ENCODE results near the gene CRYL1.

The CRYL1 gene

DNA sequence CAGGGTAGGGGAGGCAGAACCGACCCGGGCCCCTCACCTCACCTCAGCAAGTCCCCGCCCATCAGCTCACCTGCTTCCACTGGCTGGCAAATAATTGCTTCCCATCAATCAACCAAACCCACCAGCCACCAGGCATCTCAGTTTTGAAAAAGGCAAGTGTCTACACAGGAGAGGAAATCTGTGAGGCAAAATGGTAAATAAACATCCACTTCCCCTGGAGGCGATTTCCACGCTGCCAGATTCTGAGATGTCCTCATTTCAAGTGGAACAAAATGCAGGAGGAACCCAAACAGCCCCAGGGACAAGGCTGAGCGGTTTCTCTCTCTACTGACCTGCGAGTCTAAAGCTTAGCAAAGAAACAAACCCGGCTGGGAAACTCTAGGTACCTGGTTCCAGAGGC is 117.5 kb downstream of the CRYL1 start:
- 70 to 83% methylated on average over 6 of the region's 8 CpGs for WGBS, 2 experiments (ENCODE audit: insufficient coverage in 2 of 2)
- Histone ChIP-seq H3K27ac (ENCODE audit: low read depth, low read length, severe bottlenecking) (no peak overlapping the region), H3K4me3 (ENCODE audit: extremely low read depth, insufficient read depth, low read length, poor library complexity, severe bottlenecking) (no peak overlapping the region), H3K4me1 (ENCODE audit: control insufficient read depth, insufficient read depth, low read length, poor library complexity, severe bottlenecking) (peaks cover 49% of the 10 kb centered on the region), H3K9me3 (ENCODE audit: control insufficient read depth, low read length) (no peaks in the 10 kb centered on the region), H3K36me3 (ENCODE audit: control insufficient read depth, insufficient read depth, low read length) (no peaks in the 10 kb centered on the region)

DNA sequence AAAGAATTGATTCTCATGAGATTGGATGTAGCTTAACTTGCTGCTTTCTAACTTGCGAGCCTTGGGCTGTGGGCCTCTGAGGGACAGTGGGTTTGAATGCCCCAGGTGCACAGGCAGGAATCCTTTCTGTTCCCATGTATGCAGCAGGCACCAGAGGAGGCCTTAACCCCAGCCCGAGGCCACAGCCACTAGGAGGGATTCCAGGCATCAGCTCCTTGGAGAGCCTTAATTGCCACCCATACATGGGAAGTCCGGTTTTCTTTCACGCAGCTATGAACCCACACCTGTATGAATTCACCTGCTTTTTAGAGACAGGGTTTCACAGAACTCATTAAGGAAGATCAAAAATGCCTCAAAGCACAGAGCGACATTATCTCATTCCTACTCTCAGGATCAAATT is 117.9 kb downstream of the CRYL1 start:
- peaks cover 49% of the 10 kb centered on the region for H3K4me1 ChIP-seq (ENCODE audit: control insufficient read depth, insufficient read depth, low read length, poor library complexity, severe bottlenecking)

DNA sequence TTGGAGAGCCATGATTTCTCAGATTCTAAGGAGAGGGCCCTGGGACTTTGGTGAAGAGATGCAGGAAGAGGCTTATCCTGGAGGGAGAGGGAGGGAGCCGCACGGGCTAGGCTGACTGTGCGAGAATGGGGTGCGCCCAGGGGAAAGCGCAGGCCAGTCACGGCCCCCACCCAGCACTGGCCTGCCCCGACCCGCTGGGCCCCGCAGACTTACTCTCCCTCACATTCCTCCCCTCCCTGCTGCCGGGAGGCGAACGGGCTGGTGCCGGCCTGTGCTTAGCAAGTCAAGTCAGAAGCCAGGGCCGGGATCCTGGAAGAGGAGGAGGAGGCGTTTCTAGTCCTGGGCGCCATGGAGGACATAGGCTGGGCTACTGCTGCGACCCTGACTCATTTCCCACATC is 120.0 kb downstream of the CRYL1 start:
- Histone ChIP-seq H3K4me3 (ENCODE audit: extremely low read depth, insufficient read depth, low read length, poor library complexity, severe bottlenecking) (no peak overlapping the region), H3K9me3 (ENCODE audit: control insufficient read depth, low read length) (no peaks in the 10 kb centered on the region), H3K4me1 (ENCODE audit: control insufficient read depth, insufficient read depth, low read length, poor library complexity, severe bottlenecking) (peaks cover 48% of the 10 kb centered on the region), H3K36me3 (ENCODE audit: control insufficient read depth, insufficient read depth, low read length) (no peaks in the 10 kb centered on the region), H3K27ac (ENCODE audit: low read depth, low read length, severe bottlenecking) (peak overlapping the region; percentile 6)
- 7% methylated on average over 7 of the region's 17 CpGs; no CpG with 5 or more reads in 1 of the 2 experiments for WGBS, 2 experiments (ENCODE audit: insufficient coverage in 2 of 2)

More for the DNA sequence above, 117.9 kb downstream of the CRYL1 start:
- 76 to 87% methylated on average over 5 of the region's 5 CpGs for WGBS, 2 experiments (ENCODE audit: insufficient coverage in 2 of 2)
- Histone ChIP-seq H3K36me3 (ENCODE audit: control insufficient read depth, insufficient read depth, low read length) (no peaks in the 10 kb centered on the region), H3K4me3 (ENCODE audit: extremely low read depth, insufficient read depth, low read length, poor library complexity, severe bottlenecking) (no peak overlapping the region), H3K9me3 (ENCODE audit: control insufficient read depth, low read length) (no peaks in the 10 kb centered on the region), H3K27ac (ENCODE audit: low read depth, low read length, severe bottlenecking) (no peak overlapping the region)

DNA sequence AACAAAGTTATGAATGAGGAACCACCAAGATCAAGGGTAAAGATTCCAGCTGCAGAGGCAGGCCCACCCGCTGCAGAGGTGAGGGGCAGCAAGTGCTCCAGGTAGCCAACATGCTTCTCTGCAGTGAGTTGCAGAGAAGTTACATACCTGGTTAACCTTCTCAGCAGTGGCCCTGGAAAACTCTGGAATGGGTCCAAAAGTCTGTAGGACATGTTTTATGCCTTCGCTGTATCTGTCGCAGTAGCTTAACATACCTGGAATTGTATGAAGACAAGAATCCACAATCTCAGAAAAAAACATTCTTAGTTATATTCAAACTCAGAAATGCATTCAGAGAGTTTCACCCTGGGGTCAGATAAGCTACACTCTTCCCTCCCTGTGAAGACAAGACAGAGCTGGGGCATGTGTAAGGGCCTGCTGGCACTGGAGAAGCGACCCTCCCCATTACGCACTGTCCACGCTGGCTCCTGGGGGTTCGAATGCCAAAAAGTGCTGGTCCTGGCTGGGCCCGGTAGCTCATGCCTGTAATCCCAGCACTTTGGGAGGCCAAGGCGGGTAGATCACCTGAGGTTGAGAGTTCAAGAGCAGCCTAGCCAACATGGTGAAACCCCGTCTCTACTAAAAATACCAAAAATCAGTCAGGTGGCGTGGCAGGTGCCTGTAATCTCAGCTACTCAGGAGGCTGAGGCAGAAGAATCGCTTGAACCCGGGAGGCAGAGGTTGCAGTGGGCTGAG is 121.0 kb downstream of the CRYL1 start:
- H3K4me3 ChIP-seq (ENCODE audit: extremely low read depth, insufficient read depth, low read length, poor library complexity, severe bottlenecking): no peak overlapping the region
- peaks cover 50% of the 10 kb centered on the region for H3K4me1 ChIP-seq (ENCODE audit: control insufficient read depth, insufficient read depth, low read length, poor library complexity, severe bottlenecking)
- H3K27ac ChIP-seq (ENCODE audit: low read depth, low read length, severe bottlenecking): no peak overlapping the region
- no peaks in the 10 kb centered on the region for H3K36me3 ChIP-seq (ENCODE audit: control insufficient read depth, insufficient read depth, low read length)
- no peaks in the 10 kb centered on the region for H3K9me3 ChIP-seq (ENCODE audit: control insufficient read depth, low read length)
- 85% methylated on average over 13 of the region's 13 CpGs for WGBS, 2 experiments (ENCODE audit: insufficient coverage in 2 of 2)

DNA sequence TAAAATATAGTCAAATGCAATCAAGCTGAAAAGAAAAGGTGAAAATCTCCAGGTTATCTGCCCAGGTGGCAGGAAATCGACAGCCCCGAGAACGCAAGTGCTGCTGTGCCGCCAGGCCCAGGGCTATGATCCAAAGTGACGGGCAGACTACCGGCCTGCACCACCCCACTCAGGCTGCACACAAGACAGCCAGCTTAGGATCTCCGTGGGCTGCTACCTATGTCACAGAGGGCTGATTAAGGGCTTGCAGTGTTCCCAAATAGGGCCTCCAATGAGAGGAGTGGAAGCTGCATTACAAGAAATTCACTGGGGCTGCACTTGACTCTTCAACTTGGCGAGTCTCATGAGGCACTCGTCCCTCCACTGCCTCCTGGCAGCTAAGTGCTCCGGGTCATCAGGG is 121.8 kb downstream of the CRYL1 start:
- no peaks in the 10 kb centered on the region for H3K9me3 ChIP-seq (ENCODE audit: control insufficient read depth, low read length)
- H3K4me3 ChIP-seq (ENCODE audit: extremely low read depth, insufficient read depth, low read length, poor library complexity, severe bottlenecking): no peak overlapping the region
- 94 to 95% methylated on average over 9 to 10 of the region's 10 CpGs for WGBS, 2 experiments (ENCODE audit: insufficient coverage in 2 of 2)
- H3K27ac ChIP-seq (ENCODE audit: low read depth, low read length, severe bottlenecking): no peak overlapping the region
- H3K36me3 ChIP-seq (ENCODE audit: control insufficient read depth, insufficient read depth, low read length): no peaks in the 10 kb centered on the region
- peaks cover 50% of the 10 kb centered on the region for H3K4me1 ChIP-seq (ENCODE audit: control insufficient read depth, insufficient read depth, low read length, poor library complexity, severe bottlenecking)

DNA sequence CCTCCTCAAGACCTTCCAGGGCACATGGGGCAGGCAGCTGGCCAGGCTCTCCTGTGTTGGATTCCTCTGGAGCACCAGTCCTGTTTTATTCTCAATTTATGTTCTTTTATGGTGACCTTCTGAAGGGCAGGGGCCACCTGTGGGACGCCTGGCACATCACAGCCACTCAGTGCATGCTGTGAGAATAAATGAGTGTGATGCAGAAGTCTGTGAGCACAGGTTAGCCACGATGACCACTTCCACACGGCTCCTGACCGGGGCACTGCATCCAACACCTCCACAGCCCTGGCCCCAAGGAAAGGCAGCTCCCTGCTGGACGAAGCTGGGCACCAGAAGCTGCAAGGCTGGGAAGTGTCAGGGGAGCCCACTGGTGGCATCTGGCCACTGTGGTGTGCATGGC is 122.8 kb downstream of the CRYL1 start:
- no peaks in the 10 kb centered on the region for H3K36me3 ChIP-seq (ENCODE audit: control insufficient read depth, insufficient read depth, low read length)
- H3K9me3 ChIP-seq (ENCODE audit: control insufficient read depth, low read length): no peaks in the 10 kb centered on the region
- no peak overlapping the region for H3K4me3 ChIP-seq (ENCODE audit: extremely low read depth, insufficient read depth, low read length, poor library complexity, severe bottlenecking)
- peaks cover 45% of the 10 kb centered on the region for H3K4me1 ChIP-seq (ENCODE audit: control insufficient read depth, insufficient read depth, low read length, poor library complexity, severe bottlenecking)
- 80 to 93% methylated on average over 1 to 3 of the region's 5 CpGs for WGBS, 2 experiments (ENCODE audit: insufficient coverage in 2 of 2)
- H3K27ac ChIP-seq (ENCODE audit: low read depth, low read length, severe bottlenecking): no peak overlapping the region

DNA sequence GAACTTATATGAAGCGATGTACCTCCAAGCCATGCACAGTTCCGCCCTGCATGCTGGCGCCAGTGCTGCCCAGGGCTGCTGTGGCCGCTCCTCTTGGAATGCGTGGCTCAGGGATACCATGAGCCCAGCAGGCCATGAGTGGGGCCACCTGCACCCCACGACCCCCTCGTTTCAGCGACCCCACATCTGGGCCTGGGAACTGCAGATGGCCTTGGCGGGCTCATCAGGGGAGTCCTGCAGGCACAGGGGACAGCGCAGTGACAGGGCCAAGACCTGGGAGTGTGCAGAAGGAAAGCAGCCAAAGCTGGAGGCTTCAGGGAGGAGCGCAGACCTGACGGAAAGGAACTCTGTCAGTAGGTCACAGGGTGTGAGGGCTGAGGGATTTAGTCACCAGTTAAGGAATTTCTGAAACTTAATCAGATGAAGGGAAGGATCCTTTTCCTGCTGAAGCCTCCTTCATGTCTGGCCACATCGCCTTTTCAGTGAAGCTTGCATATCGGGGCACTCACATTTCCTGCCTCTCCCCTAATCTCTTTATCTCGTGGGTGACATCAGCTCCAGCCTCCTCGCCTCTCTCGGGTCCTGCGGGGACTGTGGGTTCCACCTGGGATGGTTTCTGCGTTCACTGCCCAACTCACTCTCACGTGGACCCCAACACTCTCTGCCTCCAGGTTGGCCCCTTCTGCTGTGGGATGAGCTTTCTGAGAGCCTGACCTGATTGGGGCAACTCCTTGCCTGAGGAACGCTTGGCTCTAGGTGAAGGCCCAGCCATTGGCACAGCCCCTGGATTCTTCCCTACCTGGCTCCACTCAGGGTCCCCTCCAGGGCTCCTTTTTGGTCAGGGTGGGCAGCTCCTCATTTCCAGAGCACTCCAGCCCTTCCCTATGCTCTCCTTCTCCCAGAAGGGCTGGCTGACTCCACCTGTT is 123.5 kb downstream of the CRYL1 start:
- no peaks in the 10 kb centered on the region for H3K36me3 ChIP-seq (ENCODE audit: control insufficient read depth, insufficient read depth, low read length)
- no peaks in the 10 kb centered on the region for H3K9me3 ChIP-seq (ENCODE audit: control insufficient read depth, low read length)
- peak overlapping the region; percentile 49 for H3K27ac ChIP-seq (ENCODE audit: low read depth, low read length, severe bottlenecking)
- no peak overlapping the region for H3K4me3 ChIP-seq (ENCODE audit: extremely low read depth, insufficient read depth, low read length, poor library complexity, severe bottlenecking)
- 79 to 84% methylated on average over 16 to 21 of the region's 21 CpGs for WGBS, 2 experiments (ENCODE audit: insufficient coverage in 2 of 2)
- H3K4me1 ChIP-seq (ENCODE audit: control insufficient read depth, insufficient read depth, low read length, poor library complexity, severe bottlenecking): peaks cover 41% of the 10 kb centered on the region

DNA sequence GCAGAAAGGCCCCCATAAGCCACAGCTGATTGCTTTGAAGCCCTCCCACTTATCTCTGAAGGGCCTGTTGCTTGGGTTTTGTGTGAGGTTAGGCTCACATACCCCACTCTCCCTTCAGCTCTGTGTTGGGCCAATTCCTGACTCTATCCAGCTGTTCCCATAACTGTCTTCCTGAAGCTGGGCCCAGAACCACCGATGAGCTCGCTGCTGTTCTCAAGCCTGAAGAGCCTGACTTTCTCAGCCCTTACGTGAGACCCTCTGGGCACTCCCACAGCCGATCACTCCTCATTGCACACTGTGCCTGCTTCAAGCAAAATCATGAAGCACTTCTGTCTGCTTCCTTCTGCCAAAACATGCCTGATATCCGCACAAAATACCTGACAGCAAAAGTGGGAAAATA is 124.1 kb downstream of the CRYL1 start:
- H3K36me3 ChIP-seq (ENCODE audit: control insufficient read depth, insufficient read depth, low read length): no peaks in the 10 kb centered on the region
- no peaks in the 10 kb centered on the region for H3K9me3 ChIP-seq (ENCODE audit: control insufficient read depth, low read length)
- peak overlapping the region; percentile 49 for H3K27ac ChIP-seq (ENCODE audit: low read depth, low read length, severe bottlenecking)
- 86 to 95% methylated on average over 5 of the region's 5 CpGs for whole genome bisulfite sequencing, 2 experiments (ENCODE audit: insufficient coverage in 2 of 2)
- H3K4me3 ChIP-seq (ENCODE audit: extremely low read depth, insufficient read depth, low read length, poor library complexity, severe bottlenecking): no peak overlapping the region
- H3K4me1 ChIP-seq (ENCODE audit: control insufficient read depth, insufficient read depth, low read length, poor library complexity, severe bottlenecking): peaks cover 35% of the 10 kb centered on the region

DNA sequence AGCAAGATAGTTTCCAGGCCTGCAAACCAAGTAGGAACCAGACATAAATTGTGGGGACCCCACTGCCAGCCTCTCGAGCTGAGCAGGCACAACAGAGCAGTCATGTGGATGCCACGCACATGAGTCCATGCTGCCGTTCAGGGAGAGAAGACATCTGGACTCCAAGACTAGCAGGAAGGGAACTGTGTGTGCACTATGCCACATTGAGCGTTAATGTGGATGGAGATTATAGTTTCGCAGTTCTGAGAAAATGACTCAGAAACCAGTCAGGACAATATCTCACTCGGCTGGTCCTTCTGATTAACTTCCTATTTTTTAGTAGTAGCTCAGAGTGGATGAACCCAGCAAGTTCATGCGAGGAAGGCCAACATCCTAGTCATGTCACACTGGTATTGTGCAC is 124.9 kb downstream of the CRYL1 start:
- H3K4me1 ChIP-seq (ENCODE audit: control insufficient read depth, insufficient read depth, low read length, poor library complexity, severe bottlenecking): peaks cover 27% of the 10 kb centered on the region
- no peaks in the 10 kb centered on the region for H3K36me3 ChIP-seq (ENCODE audit: control insufficient read depth, insufficient read depth, low read length)
- no peaks in the 10 kb centered on the region for H3K9me3 ChIP-seq (ENCODE audit: control insufficient read depth, low read length)
- no peak overlapping the region for H3K4me3 ChIP-seq (ENCODE audit: extremely low read depth, insufficient read depth, low read length, poor library complexity, severe bottlenecking)
- no peak overlapping the region for H3K27ac ChIP-seq (ENCODE audit: low read depth, low read length, severe bottlenecking)
- 62 to 64% methylated on average over 6 to 7 of the region's 7 CpGs for WGBS, 2 experiments (ENCODE audit: insufficient coverage in 2 of 2)

DNA sequence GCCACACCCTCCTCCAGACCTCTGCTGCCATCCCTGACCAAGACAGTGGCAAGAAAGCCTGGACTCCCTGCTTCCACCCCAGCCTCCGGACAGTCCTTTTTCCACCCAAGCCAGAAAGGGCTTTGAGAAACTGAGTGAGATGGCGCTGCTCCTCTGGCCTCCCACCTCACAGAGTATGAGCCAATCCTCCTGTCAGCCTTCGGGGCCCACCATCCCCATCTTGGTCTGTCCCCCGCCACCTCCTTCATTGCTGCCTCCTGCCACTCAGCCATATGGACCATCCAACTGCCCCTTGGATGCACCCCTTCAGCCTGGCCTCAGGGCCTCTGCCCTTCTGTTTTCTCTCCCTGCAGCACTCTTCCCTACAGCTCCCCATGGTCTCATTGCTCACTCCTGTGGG is 125.7 kb downstream of the CRYL1 start:
- Histone ChIP-seq H3K9me3 (ENCODE audit: control insufficient read depth, low read length) (no peaks in the 10 kb centered on the region), H3K4me1 (ENCODE audit: control insufficient read depth, insufficient read depth, low read length, poor library complexity, severe bottlenecking) (peaks cover 24% of the 10 kb centered on the region), H3K36me3 (ENCODE audit: control insufficient read depth, insufficient read depth, low read length) (no peaks in the 10 kb centered on the region), H3K27ac (ENCODE audit: low read depth, low read length, severe bottlenecking) (no peak overlapping the region), H3K4me3 (ENCODE audit: extremely low read depth, insufficient read depth, low read length, poor library complexity, severe bottlenecking) (no peak overlapping the region)
- WGBS, 2 experiments (ENCODE audit: insufficient coverage in 2 of 2): 93% methylated on average over 4 of the region's 4 CpGs

DNA sequence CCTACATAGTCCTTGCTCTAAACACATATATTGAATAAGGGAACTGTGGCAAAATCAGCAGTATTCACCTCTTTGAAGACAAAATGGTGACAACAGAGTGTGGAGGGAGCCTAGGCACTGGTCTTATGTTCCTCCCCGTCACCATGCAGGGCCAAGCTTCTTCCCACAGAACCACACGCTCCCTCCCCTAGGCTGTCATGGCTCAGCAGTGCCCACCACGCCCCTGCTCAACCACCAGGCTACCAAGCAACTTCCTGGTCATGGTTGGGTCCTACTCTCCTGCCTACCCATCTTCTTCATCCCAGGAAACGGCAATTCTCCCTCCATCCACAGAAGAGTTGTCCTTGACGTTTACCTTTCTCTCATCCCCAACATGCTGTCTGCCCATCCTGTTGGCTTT is 126.1 kb downstream of the CRYL1 start:
- Histone ChIP-seq H3K36me3 (ENCODE audit: control insufficient read depth, insufficient read depth, low read length) (no peaks in the 10 kb centered on the region), H3K27ac (ENCODE audit: low read depth, low read length, severe bottlenecking) (no peak overlapping the region), H3K9me3 (ENCODE audit: control insufficient read depth, low read length) (no peaks in the 10 kb centered on the region), H3K4me3 (ENCODE audit: extremely low read depth, insufficient read depth, low read length, poor library complexity, severe bottlenecking) (no peak overlapping the region), H3K4me1 (ENCODE audit: control insufficient read depth, insufficient read depth, low read length, poor library complexity, severe bottlenecking) (peaks cover 24% of the 10 kb centered on the region)
- 98 to 100% methylated on average over 5 of the region's 5 CpGs for WGBS, 2 experiments (ENCODE audit: insufficient coverage in 2 of 2)

Data from mesodermal cell (in vitro differentiated cells).